HepG2 (cell line): ENCODE data around the gene ABTB2. TPM values are rescaled to one million over a fixed set of nuclear protein-coding genes. Genes with fewer than 3 reads are reported as not detected.

ENCODE experiments used
- ESRRA ChIP-seq: sonication (generic); formaldehyde crosslinking; IDR thresholded peaks from 2 replicates; pipeline ENCODE4 v1.5.1; 2020; ENCODE audit warnings: mild to moderate bottlenecking, low read depth, missing genetic modification reagents
- HMG20B ChIP-seq: conservative IDR thresholded peaks from 2 replicates; pipeline ENCODE4 v1.6.1; 2016; ENCODE audit warnings: missing genetic modification reagents, missing compliant biosample characterization
- HNF4G ChIP-seq, 2 experiments: sonication (generic) in 1 of 2; formaldehyde crosslinking in 1 of 2; IDR thresholded peaks; 2 replicates each; pipeline versions ENCODE4 v1.4.0 to v1.6.1; 2011 to 2020; ENCODE audit warnings: borderline replicate concordance in 2 of 2, low read depth in 2 of 2, mild to moderate bottlenecking in 2 of 2, low read length in 1 of 2, missing genetic modification reagents in 1 of 2, moderate library complexity in 1 of 2
- KDM5B ChIP-seq: sonication (generic); formaldehyde crosslinking; IDR thresholded peaks from 2 replicates; pipeline ENCODE4 v1.4.0; 2020; ENCODE audit warnings: missing genetic modification reagents, mild to moderate bottlenecking, borderline replicate concordance
- NRL ChIP-seq: sonication (generic); formaldehyde crosslinking; IDR thresholded peaks from 2 replicates; pipeline ENCODE4 v1.5.0; 2020; ENCODE audit warnings: missing genetic modification reagents, mild to moderate bottlenecking, moderate library complexity, borderline replicate concordance
- PHB2 ChIP-seq: fragments of 450-650 bp; IDR thresholded peaks from 2 replicates; pipeline ENCODE4 v1.6.1; 2018; ENCODE audit not compliant: partially characterized antibody
- SAFB2 ChIP-seq: sonication (generic); formaldehyde crosslinking; IDR thresholded peaks from 2 replicates; pipeline ENCODE4 v1.5.1; 2020; ENCODE audit warnings: missing genetic modification reagents, low read depth, mild to moderate bottlenecking, borderline replicate concordance
- SMC3 ChIP-seq: IDR thresholded peaks from 2 replicates; pipeline ENCODE4 v1.6.1; 2011; ENCODE audit warnings: low read length, improper control_type of control experiment
- ZBTB8A ChIP-seq: sonication (generic); formaldehyde crosslinking; IDR thresholded peaks from 2 replicates; pipeline ENCODE4 v1.4.0; 2020; ENCODE audit warnings: mild to moderate bottlenecking, low read depth, missing genetic modification reagents, borderline replicate concordance
- ZNF550 ChIP-seq: sonication (generic); formaldehyde crosslinking; IDR thresholded peaks from 2 replicates; pipeline ENCODE4 v1.4.0; 2020; ENCODE audit warnings: mild to moderate bottlenecking, missing genetic modification reagents, borderline replicate concordance
- ZNF615 ChIP-seq: sonication (generic); formaldehyde crosslinking; IDR thresholded peaks from 2 replicates; pipeline ENCODE4 v1.5.0; 2020; ENCODE audit warnings: mild to moderate bottlenecking, missing genetic modification reagents, borderline replicate concordance
- polyA plus RNA-seq, 8 experiments: library from polyadenylated mRNA; depleted of rRNA in 3 of 8; stranded (reverse) in 7 of 8; unstranded in 1 of 8; fragments of >200 nt; fragmentation: Illumina TruSeq in 4 of 8; extraction: Trizol in 4 of 8; gene quantifications; 2 replicates each; pipeline versions ENCODE4 v1.2.1 to v1.2.3, GENCODE V29; 2011 to 2016; ENCODE audit warnings: low read depth in 4 of 8, missing spikeins in 1 of 8, mixed read lengths in 1 of 8; ENCODE audit not compliant: insufficient read depth in 1 of 8
- total RNA-seq, 5 experiments: library from RNA; depleted of rRNA; stranded (reverse); fragments of >200 nt; fragmentation: Illumina TruSeq; extraction: Trizol; gene quantifications; 2 replicates each; pipeline ENCODE4 v1.2.3, GENCODE V29; 2016; ENCODE audit warnings: low read depth in 1 of 5
- TF ChIP-seq, protein P1 (sequence below): sonication (generic); formaldehyde crosslinking; IDR thresholded peaks from 2 replicates; pipeline ENCODE4 v1.4.0; 2020; ENCODE audit warnings: low read depth, missing genetic modification reagents
- TF ChIP-seq, protein P2 (sequence below): IDR thresholded peaks from 2 replicates; pipeline ENCODE4 v1.6.1; 2016; ENCODE audit warnings: missing compliant biosample characterization, missing genetic modification reagents, borderline replicate concordance
- TF ChIP-seq, protein P3 (sequence below): sonication (generic); formaldehyde crosslinking; IDR thresholded peaks from 2 replicates; pipeline ENCODE4 v1.5.0; 2020; ENCODE audit warnings: mild to moderate bottlenecking, missing genetic modification reagents, borderline replicate concordance

Gene ABTB2
- total and polyA plus RNA-seq, 2 of the 13 experiments (the other 11 are each of a cell fraction or from before 2014, with no cell fraction given): 5.1 to 15.4 TPM

DNA sequence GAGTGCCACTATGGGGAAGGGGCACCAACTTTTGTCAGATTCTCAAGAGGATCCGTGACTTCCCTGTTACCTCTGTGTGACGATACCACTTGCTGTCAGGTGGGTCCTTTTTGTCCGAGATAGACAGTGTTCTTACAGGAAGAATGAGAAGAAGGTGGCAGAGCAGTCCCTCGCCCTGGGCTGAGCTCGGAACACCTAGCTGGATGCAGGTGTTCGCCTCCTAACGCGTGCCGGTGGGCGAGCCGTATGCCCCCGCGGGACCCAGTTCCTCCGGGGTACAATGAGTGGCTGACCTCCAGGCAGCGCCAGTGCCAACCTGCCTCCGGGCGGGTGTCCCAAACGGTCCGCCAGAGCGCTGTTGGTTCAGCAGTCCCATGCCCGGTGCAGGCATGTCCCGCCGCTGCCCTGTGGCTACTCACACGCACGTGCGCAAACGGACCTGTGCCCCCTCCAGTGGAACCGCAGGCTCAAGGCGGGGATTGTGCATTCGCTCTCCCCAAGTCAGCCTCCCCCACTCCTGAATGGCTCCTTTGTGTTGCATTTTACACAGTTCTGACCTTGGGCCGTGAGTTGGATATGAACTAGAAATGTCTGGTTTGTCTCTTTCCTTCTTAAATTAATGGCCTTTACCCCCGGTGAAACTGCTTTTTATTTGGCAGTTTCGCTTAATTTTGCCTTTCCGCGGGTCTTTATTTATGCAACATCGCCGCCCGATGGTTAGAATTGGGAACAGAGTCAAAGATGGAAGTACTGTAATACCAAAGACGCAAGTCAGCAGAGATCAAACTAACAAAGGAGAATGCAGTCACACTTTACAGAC is 1.1 kb upstream of the ABTB2 start (continued):
- TF ChIP-seq NRL (CRISPR knock-in tag) (peak; percentile 77), ESRRA (CRISPR knock-in tag) (no peak), ZNF550 (CRISPR knock-in tag) (0 out of 2 replicates have a peak, but pooled peaks have one; percentile 34), KDM5B (CRISPR knock-in tag) (no peak), PHB2 (no peak), HNF4G (IDR thresholded peaks at IDR 0.05; ENCODE audit: borderline replicate concordance, low read depth, low read length) (no peak), HNF4G (CRISPR knock-in tag; IDR thresholded peaks at IDR 0.05; ENCODE audit: borderline replicate concordance, low read depth) (no peak), SAFB2 (peak; percentile 68), ZBTB8A (CRISPR knock-in tag) (no peak), HMG20B (no peak), ZNF615 (CRISPR knock-in tag) (0 out of 2 replicates have a peak, but pooled peaks have one; percentile 84), SMC3 (peak; percentile 94)
- TF ChIP-seq, protein P1, sequence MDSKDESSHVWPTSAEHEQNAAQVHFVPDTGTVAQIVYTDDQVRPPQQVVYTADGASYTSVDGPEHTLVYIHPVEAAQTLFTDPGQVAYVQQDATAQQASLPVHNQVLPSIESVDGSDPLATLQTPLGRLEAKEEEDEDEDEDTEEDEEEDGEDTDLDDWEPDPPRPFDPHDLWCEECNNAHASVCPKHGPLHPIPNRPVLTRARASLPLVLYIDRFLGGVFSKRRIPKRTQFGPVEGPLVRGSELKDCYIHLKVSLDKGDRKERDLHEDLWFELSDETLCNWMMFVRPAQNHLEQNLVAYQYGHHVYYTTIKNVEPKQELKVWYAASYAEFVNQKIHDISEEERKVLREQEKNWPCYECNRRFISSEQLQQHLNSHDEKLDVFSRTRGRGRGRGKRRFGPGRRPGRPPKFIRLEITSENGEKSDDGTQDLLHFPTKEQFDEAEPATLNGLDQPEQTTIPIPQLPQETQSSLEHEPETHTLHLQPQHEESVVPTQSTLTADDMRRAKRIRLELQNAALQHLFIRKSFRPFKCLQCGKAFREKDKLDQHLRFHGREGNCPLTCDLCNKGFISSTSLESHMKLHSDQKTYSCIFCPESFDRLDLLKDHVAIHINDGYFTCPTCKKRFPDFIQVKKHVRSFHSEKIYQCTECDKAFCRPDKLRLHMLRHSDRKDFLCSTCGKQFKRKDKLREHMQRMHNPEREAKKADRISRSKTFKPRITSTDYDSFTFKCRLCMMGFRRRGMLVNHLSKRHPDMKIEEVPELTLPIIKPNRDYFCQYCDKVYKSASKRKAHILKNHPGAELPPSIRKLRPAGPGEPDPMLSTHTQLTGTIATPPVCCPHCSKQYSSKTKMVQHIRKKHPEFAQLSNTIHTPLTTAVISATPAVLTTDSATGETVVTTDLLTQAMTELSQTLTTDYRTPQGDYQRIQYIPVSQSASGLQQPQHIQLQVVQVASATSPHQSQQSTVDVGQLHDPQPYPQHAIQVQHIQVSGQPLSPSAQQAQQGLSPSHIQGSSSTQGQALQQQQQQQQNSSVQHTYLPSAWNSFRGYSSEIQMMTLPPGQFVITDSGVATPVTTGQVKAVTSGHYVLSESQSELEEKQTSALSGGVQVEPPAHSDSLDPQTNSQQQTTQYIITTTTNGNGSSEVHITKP: no peak
- TF ChIP-seq, protein P2, sequence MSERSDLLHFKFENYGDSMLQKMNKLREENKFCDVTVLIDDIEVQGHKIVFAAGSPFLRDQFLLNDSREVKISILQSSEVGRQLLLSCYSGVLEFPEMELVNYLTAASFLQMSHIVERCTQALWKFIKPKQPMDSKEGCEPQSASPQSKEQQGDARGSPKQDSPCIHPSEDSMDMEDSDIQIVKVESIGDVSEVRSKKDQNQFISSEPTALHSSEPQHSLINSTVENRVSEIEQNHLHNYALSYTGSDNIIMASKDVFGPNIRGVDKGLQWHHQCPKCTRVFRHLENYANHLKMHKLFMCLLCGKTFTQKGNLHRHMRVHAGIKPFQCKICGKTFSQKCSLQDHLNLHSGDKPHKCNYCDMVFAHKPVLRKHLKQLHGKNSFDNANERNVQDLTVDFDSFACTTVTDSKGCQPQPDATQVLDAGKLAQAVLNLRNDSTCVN: no peak
- TF ChIP-seq, protein P3, sequence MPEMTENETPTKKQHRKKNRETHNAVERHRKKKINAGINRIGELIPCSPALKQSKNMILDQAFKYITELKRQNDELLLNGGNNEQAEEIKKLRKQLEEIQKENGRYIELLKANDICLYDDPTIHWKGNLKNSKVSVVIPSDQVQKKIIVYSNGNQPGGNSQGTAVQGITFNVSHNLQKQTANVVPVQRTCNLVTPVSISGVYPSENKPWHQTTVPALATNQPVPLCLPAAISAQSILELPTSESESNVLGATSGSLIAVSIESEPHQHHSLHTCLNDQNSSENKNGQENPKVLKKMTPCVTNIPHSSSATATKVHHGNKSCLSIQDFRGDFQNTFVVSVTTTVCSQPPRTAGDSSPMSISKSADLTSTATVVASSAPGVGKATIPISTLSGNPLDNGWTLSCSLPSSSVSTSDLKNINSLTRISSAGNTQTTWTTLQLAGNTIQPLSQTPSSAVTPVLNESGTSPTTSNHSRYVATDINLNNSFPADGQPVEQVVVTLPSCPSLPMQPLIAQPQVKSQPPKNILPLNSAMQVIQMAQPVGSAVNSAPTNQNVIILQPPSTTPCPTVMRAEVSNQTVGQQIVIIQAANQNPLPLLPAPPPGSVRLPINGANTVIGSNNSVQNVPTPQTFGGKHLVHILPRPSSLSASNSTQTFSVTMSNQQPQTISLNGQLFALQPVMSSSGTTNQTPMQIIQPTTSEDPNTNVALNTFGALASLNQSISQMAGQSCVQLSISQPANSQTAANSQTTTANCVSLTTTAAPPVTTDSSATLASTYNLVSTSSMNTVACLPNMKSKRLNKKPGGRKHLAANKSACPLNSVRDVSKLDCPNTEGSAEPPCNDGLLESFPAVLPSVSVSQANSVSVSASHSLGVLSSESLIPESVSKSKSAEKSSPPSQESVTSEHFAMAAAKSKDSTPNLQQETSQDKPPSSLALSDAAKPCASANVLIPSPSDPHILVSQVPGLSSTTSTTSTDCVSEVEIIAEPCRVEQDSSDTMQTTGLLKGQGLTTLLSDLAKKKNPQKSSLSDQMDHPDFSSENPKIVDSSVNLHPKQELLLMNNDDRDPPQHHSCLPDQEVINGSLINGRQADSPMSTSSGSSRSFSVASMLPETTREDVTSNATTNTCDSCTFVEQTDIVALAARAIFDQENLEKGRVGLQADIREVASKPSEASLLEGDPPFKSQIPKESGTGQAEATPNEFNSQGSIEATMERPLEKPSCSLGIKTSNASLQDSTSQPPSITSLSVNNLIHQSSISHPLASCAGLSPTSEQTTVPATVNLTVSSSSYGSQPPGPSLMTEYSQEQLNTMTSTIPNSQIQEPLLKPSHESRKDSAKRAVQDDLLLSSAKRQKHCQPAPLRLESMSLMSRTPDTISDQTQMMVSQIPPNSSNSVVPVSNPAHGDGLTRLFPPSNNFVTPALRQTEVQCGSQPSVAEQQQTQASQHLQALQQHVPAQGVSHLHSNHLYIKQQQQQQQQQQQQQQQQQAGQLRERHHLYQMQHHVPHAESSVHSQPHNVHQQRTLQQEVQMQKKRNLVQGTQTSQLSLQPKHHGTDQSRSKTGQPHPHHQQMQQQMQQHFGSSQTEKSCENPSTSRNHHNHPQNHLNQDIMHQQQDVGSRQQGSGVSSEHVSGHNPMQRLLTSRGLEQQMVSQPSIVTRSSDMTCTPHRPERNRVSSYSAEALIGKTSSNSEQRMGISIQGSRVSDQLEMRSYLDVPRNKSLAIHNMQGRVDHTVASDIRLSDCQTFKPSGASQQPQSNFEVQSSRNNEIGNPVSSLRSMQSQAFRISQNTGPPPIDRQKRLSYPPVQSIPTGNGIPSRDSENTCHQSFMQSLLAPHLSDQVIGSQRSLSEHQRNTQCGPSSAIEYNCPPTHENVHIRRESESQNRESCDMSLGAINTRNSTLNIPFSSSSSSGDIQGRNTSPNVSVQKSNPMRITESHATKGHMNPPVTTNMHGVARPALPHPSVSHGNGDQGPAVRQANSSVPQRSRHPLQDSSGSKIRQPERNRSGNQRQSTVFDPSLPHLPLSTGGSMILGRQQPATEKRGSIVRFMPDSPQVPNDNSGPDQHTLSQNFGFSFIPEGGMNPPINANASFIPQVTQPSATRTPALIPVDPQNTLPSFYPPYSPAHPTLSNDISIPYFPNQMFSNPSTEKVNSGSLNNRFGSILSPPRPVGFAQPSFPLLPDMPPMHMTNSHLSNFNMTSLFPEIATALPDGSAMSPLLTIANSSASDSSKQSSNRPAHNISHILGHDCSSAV (CRISPR knock-in tag): no peak
